ENCODE data around the gene SGO2.
"Not testable (repeated sequence)": the region's sequence is repeated elsewhere in the genome, so short reads cannot be mapped to it uniquely, and the experiment has no call there.

Gene SGO2

GRCh38 chr2:200596774-200597570 lies 71.0 kb downstream of the SGO2 start:
- no peak for DNase-seq (ENCODE audit: low spot score)

- no peak for DNase-seq (ENCODE audit: low spot score)
Measured at GRCh38 chr2:200599206-200599605, 73.2 kb downstream of the SGO2 start.

GRCh38 chr2:200600549-200601225 lies 74.7 kb downstream of the SGO2 start:
- DNase-seq (ENCODE audit: low spot score), result no peak

- no peak for DNase-seq (ENCODE audit: low spot score)
Measured at GRCh38 chr2:200602584-200602983, 76.6 kb downstream of the SGO2 start.

GRCh38 chr2:200603972-200604371 lies 78.0 kb downstream of the SGO2 start:
- no peak for DNase-seq (ENCODE audit: low spot score)

- no peak for DNase-seq (ENCODE audit: low spot score)
Measured at GRCh38 chr2:200604571-200605255, 78.7 kb downstream of the SGO2 start.

- DNase-seq (ENCODE audit: low spot score), result no peak
Measured at GRCh38 chr2:200608341-200609027, 82.5 kb downstream of the SGO2 start.

- peak; percentile 68 for DNase-seq (ENCODE audit: low spot score)
Measured at GRCh38 chr2:200609028-200609614, 83.1 kb downstream of the SGO2 start.

- DNase-seq (ENCODE audit: low spot score), result not testable (repeated sequence)
Measured at GRCh38 chr2:200610217-200610616, 84.2 kb downstream of the SGO2 start.

GRCh38 chr2:200613692-200614091 lies 87.7 kb downstream of the SGO2 start:
- DNase-seq (ENCODE audit: low spot score), result no peak

- DNase-seq (ENCODE audit: low spot score), result no peak
Measured at GRCh38 chr2:200614249-200614648, 88.2 kb downstream of the SGO2 start.

GRCh38 chr2:200615247-200615646 lies 89.2 kb downstream of the SGO2 start:
- DNase-seq (ENCODE audit: low spot score), result peak; percentile 73

GRCh38 chr2:200616193-200616592 lies 90.2 kb downstream of the SGO2 start:
- no peak for DNase-seq (ENCODE audit: low spot score)

- no peak for DNase-seq (ENCODE audit: low spot score)
Measured at GRCh38 chr2:200616656-200617055, 90.6 kb downstream of the SGO2 start.

- DNase-seq (ENCODE audit: low spot score), result no peak
Measured at GRCh38 chr2:200617156-200618053, 91.4 kb downstream of the SGO2 start.

- no peak for DNase-seq (ENCODE audit: low spot score)
Measured at GRCh38 chr2:200618054-200618419, 92.0 kb downstream of the SGO2 start.

GRCh38 chr2:200618590-200619021 lies 92.6 kb downstream of the SGO2 start:
- no peak for DNase-seq (ENCODE audit: low spot score)

GRCh38 chr2:200619279-200619678 lies 93.3 kb downstream of the SGO2 start:
- no peak for DNase-seq (ENCODE audit: low spot score)

- DNase-seq (ENCODE audit: low spot score), result no peak
Measured at GRCh38 chr2:200620606-200621390, 94.8 kb downstream of the SGO2 start.

- DNase-seq (ENCODE audit: low spot score), result no peak
Measured at GRCh38 chr2:200622106-200622505, 96.1 kb downstream of the SGO2 start.

Measured in kidney capillary endothelial cell (primary cell).